Heart right ventricle (tissue), 16 donors: Measurements from ENCODE around the gene NOP16. TPM values are rescaled to one million over a fixed set of nuclear protein-coding genes. Genes with fewer than 3 reads are reported as not detected.

ENCODE experiments used
- ATAC-seq, 8 donors: fragments of 200-7000 bp; cut with Tn5 transposase; one replicate each; pipeline ENCODE4 v1.9.1; 2020; ENCODE audit warnings: mild to moderate bottlenecking in 8 of 8, moderate library complexity in 8 of 8, moderate number of reproducible peaks in 1 of 8
- DNase-seq, 2 donors: peaks; one replicate each; pipeline ENCODE4 v3.0.0-alpha.2; 2020
- H3K27ac ChIP-seq, 10 donors: fragments of 200-600 bp; sonication (generic) in 2 of 10; one replicate each; pipeline versions ENCODE4 v1.5.0 to v1.8.0; 2020 to 2022; ENCODE audit warnings: mild to moderate bottlenecking in 3 of 10
- H3K27me3 ChIP-seq, 7 donors: fragments of 200-600 bp; one replicate each; pipeline ENCODE4 v1.8.0; 2021 to 2022; ENCODE audit warnings: mild to moderate bottlenecking in 2 of 7
- H3K36me3 ChIP-seq, 9 donors: fragments of 200-600 bp; sonication (generic) in 1 of 9; one replicate each; pipeline versions ENCODE4 v1.5.0 to v1.8.0; 2020 to 2022; ENCODE audit warnings: mild to moderate bottlenecking in 2 of 9
- H3K4me1 ChIP-seq, 9 donors: fragments of 200-600 bp; sonication (generic) in 1 of 9; one replicate each; pipeline versions ENCODE4 v1.5.0 to v1.8.0; 2020 to 2022; ENCODE audit warnings: mild to moderate bottlenecking in 4 of 9
- H3K4me3 ChIP-seq, 10 donors: fragments of 200-600 bp; sonication (generic) in 2 of 10; one replicate each; pipeline versions ENCODE4 v1.5.0 to v1.8.0; 2020 to 2022; ENCODE audit warnings: mild to moderate bottlenecking in 7 of 10, moderate library complexity in 2 of 10
- H3K9me3 ChIP-seq, 11 donors: fragments of 200-600 bp in 10 of 11; sonication (generic) in 2 of 11; one replicate each; pipeline versions ENCODE4 v1.5.0 to v1.8.0; 2013 to 2022; ENCODE audit warnings: mild to moderate bottlenecking in 2 of 11, control low read depth in 1 of 11, moderate library complexity in 1 of 11
- WGBS, 2 donors: extraction: QIAGEN DNeasy Blood & Tissue Kit; methylation state at CpG; one replicate each; pipeline ENCODE4 v1.1.7; 2013; ENCODE audit warnings: inconsistent platforms in 1 of 2; 5-methylcytosine and 5-hydroxymethylcytosine counted together
- intact Hi-C, 10 donors: fragments of 100-400 bp; cut with DNase I; formaldehyde crosslinking; loops; one replicate each; pipeline versions ENCODE4 v1.11.1 to v1.14.2; 2022
- long read RNA-seq, 3 donors: library from polyadenylated mRNA; unstranded; transcript quantifications; one replicate each; pipeline ENCODE4 v2.0.0, GENCODE V29; 2020 to 2021
- polyA plus RNA-seq, 2 donors: library from polyadenylated mRNA; stranded (reverse); fragments of 200-250 nt; gene quantifications; one replicate each; pipeline ENCODE4 v1.2.3, GENCODE V29; 2013
- total RNA-seq, 10 donors: library from RNA; stranded (reverse); fragmentation: NEBNext Ultra II Directional in 3 of 10; extraction: Animal tissue kit (Norgen Biotek cat#: 25700) in 3 of 10; gene quantifications; one replicate each; pipeline versions ENCODE4 v1.2.1 to v1.2.4, GENCODE V29; 2021 to 2023
- TF ChIP-seq, protein P1 (sequence below), 9 donors: fragments of 200-600 bp; sonication (generic) in 2 of 9; IDR thresholded peaks; one replicate each; pipeline versions ENCODE4 v1.5.0 to v1.8.0; 2021 to 2022; ENCODE audit warnings: antibody characterized with exemption in 9 of 9, mild to moderate bottlenecking in 5 of 9, moderate library complexity in 1 of 9
- donor health status: Arrhythmogenic right ventricular cardiomyopathy.
- donor health status: ischemic (EF 13 %, LVEDD 7.1; RV severe dilation, severe dysfunction).
- donor health status: healthy with polysubstance abuse.
- donor health status: DM: no; HTN: yes; CAD: no.
- donor health status: DM: no; HTN: no; CAD: no.
- donor health status: ischemic (EF 25% LVEDD 6.9; RV normal size, moderate dysfunction).
- donor health status: ischemic (EF 25% LVEDD 5.7; RV mildly dilated, moderate dysfunction).
- donor health status: healthy.
- donor health status: DM: yes; HTN: yes; CAD: no.
- donor health status: Ischemic cardiomyopathy.
- donor health status: ischemic (EF 35%, LVEDD 5.7; RV mildly dilated, moderate dysfunction).
- donor health status: nonischemic (EF 11% LVEDD 7.7; RV severe dilation, severe dysfunction).
- donor health status: DM: yes; HTN: yes; CAD: no.
- donor health status: PGD.
- donor health status: ischemic (EF 29% LVEDD 5.4; RV normal size, mild dysfunction).
- donor health status: nonischemic (EF 23%, LVEDD 6.1; RV moderate dilation, normal function).

Gene NOP16, protein sequence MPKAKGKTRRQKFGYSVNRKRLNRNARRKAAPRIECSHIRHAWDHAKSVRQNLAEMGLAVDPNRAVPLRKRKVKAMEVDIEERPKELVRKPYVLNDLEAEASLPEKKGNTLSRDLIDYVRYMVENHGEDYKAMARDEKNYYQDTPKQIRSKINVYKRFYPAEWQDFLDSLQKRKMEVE
- total RNA-seq (10 to 100 TPM; 11.3 to 25.9 (median 18.5) TPM), polyA plus RNA-seq (10 to 100 TPM; 59.0 to 84.0 TPM)
- long read RNA-seq, donor 1, transcript NOP16-207 (5 exons, 1,258 nt): major isoform, 14 of 17 reads
- long read RNA-seq, donor 1, partial matches to known transcripts: 0 of 17 reads
- long read RNA-seq, donor 1, other reads (novel, unspliced or antisense): 3 of 17 reads
- long read RNA-seq, donor 2, transcript NOP16-207 (5 exons, 1,258 nt): major isoform, 7 of 15 reads
- long read RNA-seq, donor 2, partial matches to known transcripts: 3 of 15 reads
- long read RNA-seq, donor 2, other reads (novel, unspliced or antisense): 1 of 15 reads
- long read RNA-seq, donor 3, transcript NOP16-207 (5 exons, 1,258 nt): major isoform, 5 of 10 reads
- long read RNA-seq, donor 3, partial matches to known transcripts: 1 of 10 reads
- long read RNA-seq, donor 3, other reads (novel, unspliced or antisense): 0 of 10 reads

DNA sequence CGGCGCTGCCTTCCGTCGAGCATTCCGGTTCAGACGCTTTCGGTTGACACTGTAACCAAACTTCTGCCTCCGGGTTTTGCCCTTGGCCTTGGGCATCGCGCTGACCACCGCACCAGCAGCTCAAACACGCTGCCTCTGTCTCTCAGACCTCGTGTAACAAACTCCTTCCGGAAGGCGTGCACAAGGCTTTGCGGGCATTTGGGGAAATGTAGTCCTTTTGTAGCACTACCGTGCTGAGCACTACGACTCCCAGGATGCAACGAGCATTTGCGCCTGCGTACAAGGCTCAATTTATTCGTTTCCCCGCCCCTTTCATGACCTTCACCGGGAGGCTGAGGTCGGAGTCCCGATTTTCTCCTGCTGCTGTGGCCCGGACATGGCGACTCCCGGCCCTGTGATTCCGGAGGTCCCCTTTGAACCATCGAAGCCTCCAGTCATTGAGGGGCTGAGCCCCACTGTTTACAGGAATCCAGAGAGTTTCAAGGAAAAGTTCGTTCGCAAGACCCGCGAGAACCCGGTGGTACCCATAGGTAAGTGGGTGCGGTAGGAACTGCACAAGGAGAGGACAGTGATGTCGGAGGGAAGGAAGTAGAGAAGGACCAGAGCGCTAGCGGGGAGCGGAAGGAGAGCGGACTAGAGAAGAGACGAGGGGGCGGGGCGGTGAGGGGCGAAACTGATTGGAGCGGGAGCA lies at the start of gene NOP16, which contains the start of gene HIGD2A:
TSS of gene NOP16 (minus strand) at position 155 of the 691 bp plus-strand sequence. CDS start at position 96, 59 bp downstream.
TSS of gene HIGD2A (plus strand) at position 308 of the 691 bp plus-strand sequence. CDS start at position 377, 69 bp downstream.
- Histone ChIP-seq H3K4me1 (peaks cover 6 to 39% (median 27%) of the 10 kb centered on the region in 9 donors), H3K27ac (peak within 1 kb of the TSS; percentile 91 to 99 (median 95)), H3K36me3 (peaks cover 0 to 65% (median 42%) of the 10 kb centered on the region in 9 donors), H3K4me3 (peak within 1 kb of the TSS; percentile 52 to 99 (median 78)), H3K27me3 (no peaks in the 10 kb centered on the region), H3K9me3 (no peaks in the 10 kb centered on the region)
- TF ChIP-seq, protein P1, sequence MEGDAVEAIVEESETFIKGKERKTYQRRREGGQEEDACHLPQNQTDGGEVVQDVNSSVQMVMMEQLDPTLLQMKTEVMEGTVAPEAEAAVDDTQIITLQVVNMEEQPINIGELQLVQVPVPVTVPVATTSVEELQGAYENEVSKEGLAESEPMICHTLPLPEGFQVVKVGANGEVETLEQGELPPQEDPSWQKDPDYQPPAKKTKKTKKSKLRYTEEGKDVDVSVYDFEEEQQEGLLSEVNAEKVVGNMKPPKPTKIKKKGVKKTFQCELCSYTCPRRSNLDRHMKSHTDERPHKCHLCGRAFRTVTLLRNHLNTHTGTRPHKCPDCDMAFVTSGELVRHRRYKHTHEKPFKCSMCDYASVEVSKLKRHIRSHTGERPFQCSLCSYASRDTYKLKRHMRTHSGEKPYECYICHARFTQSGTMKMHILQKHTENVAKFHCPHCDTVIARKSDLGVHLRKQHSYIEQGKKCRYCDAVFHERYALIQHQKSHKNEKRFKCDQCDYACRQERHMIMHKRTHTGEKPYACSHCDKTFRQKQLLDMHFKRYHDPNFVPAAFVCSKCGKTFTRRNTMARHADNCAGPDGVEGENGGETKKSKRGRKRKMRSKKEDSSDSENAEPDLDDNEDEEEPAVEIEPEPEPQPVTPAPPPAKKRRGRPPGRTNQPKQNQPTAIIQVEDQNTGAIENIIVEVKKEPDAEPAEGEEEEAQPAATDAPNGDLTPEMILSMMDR (IDR thresholded peaks at IDR 0.05): no peak
- peak; percentile 94 to 98 (median 96) for ATAC-seq
- intact Hi-C loops: loop anchor here in 1 of 10 donors (2.0 to 10.0 kb wide), 3 partner anchors 28 to 146 kb away; partner anchors contain the start of genes CLTB, KIAA1191 and RNF44
- peak; percentile 99 to 100 for DNase-seq
- WGBS, 2 donors: 0% methylated on average over 47 of the region's 47 CpGs

DNA sequence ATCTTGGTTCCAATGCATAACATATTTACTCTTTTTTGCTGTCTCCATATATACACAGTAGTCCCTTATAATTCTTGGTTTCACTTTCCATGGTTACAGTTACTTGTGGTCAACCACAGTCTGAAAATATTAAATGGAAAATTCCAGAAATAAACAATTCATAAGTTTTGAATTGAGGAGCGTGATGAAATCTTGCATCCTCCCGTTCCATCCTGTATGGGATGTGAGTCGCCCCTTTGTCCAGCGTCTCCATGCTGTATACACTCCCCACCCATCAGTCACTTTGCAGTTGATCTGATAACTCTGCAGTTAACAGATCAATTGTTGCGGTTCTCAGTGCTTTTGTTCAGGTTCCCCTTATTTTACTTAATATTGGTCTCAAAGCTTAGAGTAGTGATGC lies 48.3 kb upstream of the NOP16 start:
- H3K27me3 ChIP-seq: peaks cover 0 to 32% (median 0%) of the 10 kb centered on the region in 7 donors
- ATAC-seq: peak in 1 of 8 donors; percentile 76

DNA sequence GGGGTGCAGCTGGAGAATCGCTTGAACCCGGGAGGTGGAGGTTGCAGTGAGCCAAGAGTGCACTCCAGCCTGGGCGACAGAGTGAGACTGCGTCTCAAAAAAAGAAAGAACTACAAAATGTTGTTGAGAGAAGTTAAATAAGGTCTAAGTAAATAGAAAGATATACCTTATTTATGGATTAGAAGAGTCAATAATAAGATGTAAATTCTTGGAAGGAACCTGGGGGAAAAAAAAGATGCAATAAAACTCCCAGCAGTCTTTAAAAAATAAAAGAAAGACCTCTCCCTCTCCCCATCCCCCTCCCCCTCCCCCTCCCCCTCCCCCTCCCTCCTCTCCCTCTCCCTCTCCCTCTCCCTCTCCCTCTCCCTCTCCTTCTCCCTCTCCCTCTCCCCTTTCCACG lies 44.3 kb upstream of the NOP16 start:
- Histone ChIP-seq H3K27ac (no peak overlapping the region), H3K9me3 (no peaks in the 10 kb centered on the region), H3K4me1 (peaks cover 0 to 12% (median 0%) of the 10 kb centered on the region in 9 donors), H3K4me3 (no peak overlapping the region), H3K36me3 (no peaks in the 10 kb centered on the region), H3K27me3 (peaks cover 0 to 13% (median 0%) of the 10 kb centered on the region in 7 donors)
- TF ChIP-seq, protein P1 (IDR thresholded peaks at IDR 0.05): no peak
- 94 to 97% methylated on average over 4 of the region's 5 CpGs for WGBS, 2 donors
- ATAC-seq (no peak), DNase-seq (no peak)
- intact Hi-C loops: no loop called here

More for the DNA sequence above, 48.3 kb upstream of the NOP16 start:
- intact Hi-C loops: no loop called here
- H3K27ac ChIP-seq: peak overlapping the region in 2 of 10 donors; percentile 30 to 45
- H3K4me3 ChIP-seq: no peak overlapping the region
- WGBS, 2 donors: 45 to 58% methylated on average over 5 of the region's 5 CpGs
- DNase-seq: no peak
- no peaks in the 10 kb centered on the region for H3K36me3 ChIP-seq
- H3K9me3 ChIP-seq: no peaks in the 10 kb centered on the region
- peaks cover 0 to 12% (median 0%) of the 10 kb centered on the region in 9 donors for H3K4me1 ChIP-seq
- TF ChIP-seq, protein P1 (IDR thresholded peaks at IDR 0.05): no peak

DNA sequence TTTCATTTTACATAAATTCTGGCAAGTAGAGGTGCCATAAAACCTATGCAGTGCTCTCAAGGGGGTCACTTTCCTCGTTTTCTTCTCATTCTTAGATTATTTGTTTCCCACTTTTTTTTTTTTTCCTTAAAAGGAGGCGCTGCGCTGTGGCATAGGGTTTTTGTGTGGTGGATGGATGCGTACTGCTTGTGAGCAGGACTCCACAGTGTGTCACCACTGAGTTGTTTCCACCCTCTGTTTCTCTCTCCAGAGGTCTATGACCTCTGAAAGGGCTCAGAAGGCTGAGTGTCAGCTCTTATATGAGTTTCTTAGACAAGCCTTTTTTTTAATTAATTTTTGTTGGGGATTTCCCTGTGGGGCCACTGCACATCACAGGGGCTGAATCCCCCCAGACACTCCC lies 41.6 kb upstream of the NOP16 start:
- Histone ChIP-seq H3K27me3 (peaks cover 0 to 13% (median 0%) of the 10 kb centered on the region in 7 donors), H3K9me3 (no peaks in the 10 kb centered on the region)
- intact Hi-C loops: no loop called here

More for the DNA sequence above, 41.6 kb upstream of the NOP16 start:
- TF ChIP-seq, protein P1 (IDR thresholded peaks at IDR 0.05): no peak
- DNase-seq (no peak), ATAC-seq (no peak)
- H3K4me1 ChIP-seq: no peaks in the 10 kb centered on the region
- no peak overlapping the region for H3K27ac ChIP-seq
- H3K36me3 ChIP-seq: no peaks in the 10 kb centered on the region
- no peak overlapping the region for H3K4me3 ChIP-seq
- WGBS, 2 donors: 62 to 65% methylated on average over 4 of the region's 4 CpGs
